NCI-H2196 (cell line): Measurements from ENCODE around the gene FUT3.
"Not testable (repeated sequence)": the region's sequence is repeated elsewhere in the genome, so short reads cannot be mapped to it uniquely, and the experiment has no call there.

Experiments
- DNase-seq: peaks from one replicate; lab custom pipeline; 2025; ENCODE audit not compliant: unreplicated experiment; lab: John Stamatoyannopoulos, UW

Gene FUT3

DNA sequence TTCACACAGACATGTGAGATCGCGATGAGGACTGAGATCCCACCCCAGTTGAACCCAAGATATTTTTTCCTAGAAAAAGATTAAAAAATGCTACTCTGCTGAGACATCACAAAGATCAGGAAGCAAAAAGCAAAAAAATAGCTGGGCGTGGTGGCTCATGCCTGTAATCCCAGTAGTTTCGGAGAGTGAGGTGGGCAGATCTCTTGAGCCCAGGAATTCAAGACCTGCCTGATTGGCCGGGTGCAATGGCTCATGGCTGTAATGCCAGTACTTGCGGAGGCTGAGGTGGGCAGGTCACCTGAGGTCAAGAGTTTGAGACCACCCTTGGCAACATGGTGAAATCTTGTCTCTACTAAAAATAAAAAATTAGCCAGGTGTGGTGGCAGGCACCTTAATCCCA, 1.1 kb downstream of the FUT3 start:
- DNase-seq = no peak

DNA sequence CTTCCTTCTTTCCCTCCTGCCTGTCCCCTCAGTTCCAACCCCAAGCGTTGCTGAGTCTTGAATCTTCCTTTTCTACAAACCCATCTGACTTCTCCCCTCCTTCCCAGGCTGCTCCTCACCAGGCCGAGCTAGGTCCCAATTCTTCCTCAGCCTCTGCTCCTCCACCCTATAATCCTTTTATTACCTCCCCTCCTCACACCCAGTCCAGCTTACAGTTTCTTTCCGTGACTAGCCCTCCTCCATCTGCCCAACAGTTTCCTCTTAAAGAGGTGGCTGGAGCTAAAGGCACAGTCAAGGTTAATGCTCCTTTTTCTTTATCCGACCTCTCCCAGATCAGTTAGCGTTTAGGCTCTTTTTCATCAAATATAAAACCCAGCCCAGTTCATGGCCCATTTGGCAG, 2.6 kb downstream of the FUT3 start:
- not testable (repeated sequence) for DNase-seq

DNA sequence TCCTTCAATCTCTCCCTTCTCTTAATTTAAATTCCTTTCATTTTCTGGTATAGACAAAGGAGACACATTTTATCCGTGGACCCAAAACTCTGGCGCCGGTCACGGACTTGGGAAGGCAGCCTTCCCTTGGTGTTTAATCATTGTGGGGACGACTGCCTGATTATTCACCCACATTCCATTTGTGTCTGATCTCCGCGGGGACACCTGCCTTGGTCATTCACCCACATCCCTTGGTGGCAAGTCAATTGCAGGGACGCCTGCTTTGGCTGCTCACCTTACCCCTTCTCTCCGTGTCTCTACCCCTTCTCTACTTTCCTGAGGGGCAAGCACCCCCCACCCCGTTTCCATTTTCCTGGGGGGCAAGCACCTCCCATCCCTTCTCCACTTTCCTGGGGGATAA, 3.4 kb downstream of the FUT3 start:
- DNase-seq = not testable (repeated sequence)

DNA sequence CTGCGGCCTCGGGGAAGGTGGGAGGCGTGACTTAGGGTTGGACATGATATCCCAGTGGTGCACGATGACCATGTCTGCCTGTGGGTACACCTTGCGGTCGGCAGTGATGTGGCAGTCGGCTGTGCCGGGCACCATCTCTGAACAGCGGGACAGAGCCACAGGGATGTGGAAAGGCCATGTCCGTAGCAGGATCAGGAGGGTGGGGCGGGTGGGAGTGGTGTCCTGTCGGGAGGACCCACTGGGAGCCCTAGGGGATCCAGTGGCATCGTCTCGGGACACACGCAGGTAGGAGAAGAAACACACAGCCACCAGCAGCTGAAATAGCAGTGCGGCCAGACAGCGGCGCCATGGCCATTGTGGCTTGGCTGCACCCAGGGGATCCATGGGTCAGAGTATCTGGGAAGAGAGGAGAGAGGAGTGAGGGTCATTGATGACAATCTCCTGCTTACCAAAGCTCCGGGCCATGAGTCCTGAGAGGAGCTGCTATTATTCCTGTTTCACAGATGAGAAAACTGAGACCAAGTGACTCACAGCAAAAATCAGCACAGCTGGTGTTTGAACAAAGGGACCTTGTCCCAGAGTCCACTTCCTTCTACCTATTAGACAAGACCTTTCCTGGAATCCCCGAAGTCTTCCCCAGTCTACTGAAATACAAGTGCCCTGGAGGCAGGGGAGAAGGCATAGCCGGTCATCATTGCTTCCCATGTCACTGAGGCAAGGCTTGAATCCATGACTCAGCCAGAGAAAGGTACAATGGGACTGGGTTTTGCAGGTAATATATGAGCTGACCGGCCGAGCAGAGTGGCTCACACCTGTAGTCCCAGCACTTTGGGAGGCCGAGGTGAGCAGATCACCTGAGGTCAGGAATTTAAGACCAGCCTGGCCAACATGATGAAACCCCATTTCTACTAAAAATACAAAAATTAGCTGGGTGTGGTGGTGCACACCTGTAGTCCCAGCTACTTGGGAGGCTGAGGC, 6.5 kb downstream of the FUT3 start:
- no peak for DNase-seq

DNA sequence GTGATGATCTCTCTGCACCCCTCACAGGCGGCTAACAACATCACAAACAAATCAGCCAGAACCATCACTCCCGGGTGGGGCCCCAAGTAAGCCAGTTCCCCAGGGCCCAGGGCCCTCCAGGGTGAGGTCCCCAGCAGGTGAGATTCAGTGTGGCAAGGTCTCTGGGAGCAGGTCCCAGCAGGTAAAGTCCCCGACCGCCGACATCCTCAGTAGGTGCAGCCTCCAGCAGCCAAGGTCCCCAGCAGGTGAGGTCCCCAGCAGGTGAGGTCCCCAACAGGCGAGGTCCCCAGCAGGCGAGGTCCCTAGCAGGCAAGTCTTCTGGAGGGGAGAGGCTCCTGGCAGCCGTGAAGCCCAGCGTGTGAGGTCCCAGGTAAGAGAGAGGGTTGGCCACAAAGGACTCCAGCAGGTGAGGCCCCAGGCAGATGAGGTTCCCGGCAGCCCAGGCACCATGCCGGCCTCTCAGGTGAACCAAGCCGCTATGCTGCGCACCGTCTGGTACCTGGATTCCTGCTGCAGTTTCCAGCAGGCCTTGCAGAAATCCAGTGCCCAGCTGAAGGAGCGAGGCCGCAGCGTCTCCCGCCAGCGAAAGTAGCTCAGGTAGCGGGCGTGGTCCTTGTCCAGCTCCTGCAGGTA, 7.8 kb downstream of the FUT3 start:
- DNase-seq = no peak

DNA sequence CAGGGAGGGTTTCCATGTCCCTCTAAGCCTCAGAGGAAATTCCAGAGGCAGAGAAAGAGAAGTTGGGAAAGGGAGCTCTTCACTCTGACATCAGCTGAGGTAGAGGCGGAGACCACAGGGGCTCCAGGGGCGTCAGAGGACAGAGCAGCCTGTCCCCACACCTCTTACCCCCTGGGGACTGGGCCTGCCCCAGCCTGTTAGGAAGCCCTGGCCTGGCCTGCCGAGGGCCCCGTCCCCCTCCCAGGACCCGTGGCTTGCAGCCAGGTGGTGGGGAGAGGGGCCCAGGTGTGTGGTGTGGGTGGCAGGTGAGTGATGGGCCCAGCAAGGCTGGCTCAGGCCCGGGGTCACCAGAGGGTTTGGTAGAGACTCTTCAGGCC, 9.5 kb downstream of the FUT3 start:
- DNase-seq = not testable (repeated sequence)

DNA sequence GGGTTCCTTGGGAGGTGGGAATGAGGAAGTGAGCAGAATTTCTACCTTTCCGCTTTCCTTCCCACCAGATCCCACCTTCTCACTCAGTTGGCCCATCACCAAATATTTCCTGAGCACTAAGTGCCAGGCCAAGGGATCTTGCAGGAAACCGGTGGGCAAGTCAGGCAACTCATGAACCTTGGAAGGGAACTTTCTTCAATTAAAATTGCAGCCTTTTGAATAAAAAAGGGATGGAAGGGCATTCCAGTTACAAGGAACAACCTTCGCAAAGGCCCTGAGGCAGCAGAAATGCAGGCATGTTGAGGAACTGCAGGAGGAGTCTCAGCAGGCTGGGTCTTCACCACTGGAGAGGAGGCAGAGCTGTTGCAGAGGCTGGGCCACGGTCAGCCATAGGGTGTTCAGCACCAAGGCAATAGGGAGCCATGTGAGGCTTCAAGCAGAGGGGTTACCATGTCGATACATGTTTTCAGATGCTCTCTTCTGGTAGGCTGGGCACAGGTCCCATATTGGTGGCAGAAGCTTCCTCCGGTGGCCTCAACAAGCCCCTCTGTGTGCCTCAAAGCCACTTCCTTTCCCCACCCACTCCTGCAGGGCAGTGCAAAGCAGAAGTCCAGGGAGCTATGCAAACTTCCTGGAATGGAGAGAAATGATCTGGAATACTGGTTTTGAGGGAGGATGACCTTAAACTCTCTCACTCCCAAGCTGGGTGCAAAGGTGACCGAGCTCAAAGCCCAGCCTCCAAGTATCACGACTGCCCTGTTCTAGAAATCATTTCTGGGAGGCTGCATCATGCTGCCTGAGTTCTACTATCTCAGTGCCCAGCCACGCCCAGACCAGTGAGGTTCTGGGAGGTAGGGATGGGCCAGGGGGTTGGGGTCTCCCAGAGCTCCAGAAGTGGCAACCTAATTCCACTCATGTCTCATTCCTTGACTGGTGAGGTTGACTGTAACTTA, 11.9 kb downstream of the FUT3 start, which contains the start of gene FUT6:
Gene FUT6, minus strand, starts transcription at position 638 of the 953 bp plus-strand sequence. CDS start 7,135 bp downstream, outside the sequence.
- no peak for DNase-seq

DNA sequence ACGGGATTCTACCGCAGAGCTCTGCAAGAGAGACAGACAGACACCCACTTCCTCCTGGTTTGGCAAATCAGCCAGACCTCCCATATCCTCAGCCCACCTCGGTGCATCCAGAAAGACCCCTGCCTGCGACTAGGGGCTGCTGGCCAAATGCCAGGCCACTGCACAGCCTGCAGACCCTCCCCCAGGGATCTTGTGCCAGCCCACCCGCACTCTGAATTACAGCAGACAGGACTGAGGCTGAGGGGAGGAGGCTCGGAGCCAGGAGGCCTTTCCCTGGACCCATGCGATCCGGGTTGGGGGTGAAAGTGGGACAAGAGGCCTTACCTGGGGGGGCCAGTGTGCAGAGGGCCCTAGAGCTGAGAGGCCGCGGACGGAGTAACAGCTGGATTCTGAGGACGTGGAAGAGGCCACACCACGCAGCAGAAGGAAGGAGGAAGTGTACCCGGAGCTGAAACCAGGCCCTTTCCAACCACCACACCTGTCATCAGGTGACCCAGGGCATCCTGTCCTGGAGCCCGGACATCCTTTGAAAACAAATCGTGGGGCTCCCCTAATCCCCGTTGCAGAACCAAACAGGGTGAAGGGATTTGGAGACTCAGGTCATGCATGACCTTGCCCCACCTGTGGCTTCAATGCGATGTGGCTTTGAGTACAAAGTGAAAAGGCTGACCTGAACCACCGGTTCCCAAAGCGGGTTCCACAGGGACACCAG, 12.7 kb downstream of the FUT3 start:
- DNase-seq = no peak

DNA sequence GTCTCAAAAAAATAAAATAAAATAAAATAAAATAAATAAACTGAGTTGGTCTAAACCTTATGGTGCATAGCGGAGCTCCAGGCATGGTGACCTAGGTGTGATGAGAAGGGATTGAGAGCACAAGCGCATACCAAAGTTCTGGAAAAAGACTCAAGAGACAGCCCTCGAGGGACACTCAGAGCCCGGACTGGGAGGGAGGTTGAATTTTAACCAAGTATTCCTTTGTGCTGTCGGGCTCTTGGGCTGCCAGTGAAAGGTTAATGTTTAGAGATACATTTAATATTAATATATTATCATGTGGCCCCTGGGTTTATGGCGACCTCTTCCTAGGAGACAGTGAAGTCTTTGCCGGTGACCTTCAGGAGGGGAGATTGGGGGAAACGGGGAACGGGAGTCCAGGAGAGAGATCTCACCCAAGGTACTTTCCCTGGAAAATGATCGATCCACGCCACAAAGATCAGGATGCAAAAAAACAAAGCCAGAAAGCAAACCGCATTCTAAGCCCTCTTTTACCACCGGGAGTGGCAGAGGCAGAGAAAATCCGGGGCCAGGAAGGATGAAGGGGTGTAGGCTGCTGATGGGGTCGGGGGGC, 13.4 kb downstream of the FUT3 start:
- no peak for DNase-seq

DNA sequence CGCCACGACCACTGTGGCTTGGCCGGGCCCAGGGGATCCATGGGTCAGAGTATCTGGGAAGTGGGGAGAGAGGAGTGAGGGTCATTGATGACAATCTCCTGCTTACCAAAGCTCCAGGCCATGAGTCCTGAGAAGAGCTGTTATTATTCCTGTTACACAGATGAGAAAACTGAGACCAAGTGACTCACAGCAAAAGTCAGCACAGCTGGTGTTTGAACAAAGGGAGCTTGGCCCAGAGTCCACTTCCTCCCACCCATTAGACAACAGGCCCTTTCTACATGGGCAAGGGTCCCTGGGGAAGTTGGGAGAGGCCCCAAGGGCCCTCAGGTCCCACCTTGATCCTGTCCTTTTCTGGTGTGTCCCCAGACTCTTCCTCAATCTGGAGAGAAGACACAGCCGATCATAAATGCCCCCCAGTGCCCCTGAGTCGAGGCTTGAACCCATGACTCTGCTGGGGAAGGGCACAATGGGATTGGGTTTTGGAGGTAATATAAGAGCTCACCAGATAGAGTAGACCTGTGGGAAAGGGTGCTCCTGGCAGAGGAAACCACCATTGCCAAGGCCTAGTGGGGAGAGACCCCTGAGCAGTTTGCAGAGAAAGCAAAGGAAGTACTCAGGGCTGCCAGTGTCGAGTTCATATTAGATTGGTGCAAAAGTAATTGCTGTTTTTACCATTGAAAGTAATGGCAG, 18.6 kb downstream of the FUT3 start:
- DNase-seq = no peak

DNA sequence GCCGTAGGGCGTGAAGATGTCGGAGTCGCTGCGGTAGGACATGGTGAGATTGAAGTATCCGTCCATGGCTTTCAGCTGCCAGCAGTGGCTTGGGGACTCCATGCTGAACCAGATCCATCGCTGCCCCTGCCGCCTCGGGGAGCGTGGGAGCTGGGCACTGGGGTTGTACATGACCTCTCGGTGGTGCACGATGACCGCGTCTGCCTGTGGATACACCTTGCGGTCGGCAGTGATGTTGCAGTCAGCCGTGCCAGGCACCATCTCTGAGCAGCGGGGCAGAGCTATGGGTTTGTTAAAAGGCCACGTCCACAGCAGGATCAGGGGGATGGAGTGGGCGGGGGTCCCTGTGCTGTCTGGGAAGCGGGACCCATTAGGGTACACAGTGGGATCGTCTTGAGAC, 19.2 kb downstream of the FUT3 start:
- no peak for DNase-seq

DNA sequence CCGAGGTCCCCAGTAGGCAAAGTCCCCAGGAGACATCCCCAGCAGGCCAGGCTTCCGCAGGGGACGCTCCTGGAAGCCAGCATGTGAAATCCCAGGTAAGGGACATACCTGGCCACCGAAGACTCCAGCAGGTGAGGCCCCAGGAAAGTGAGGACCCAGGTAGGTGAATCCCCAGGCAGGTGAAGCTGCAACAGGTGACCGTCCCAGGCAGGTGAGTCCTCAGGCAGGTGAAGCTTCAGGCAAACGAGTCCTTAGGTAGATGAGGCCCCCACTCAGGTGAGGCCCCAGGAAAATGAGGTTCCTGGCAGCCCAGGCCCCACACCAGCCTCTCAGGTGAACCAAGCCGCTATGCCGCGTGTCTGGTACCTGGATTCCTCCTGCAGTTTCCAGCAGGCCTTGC, 20.1 kb downstream of the FUT3 start:
- no peak for DNase-seq

DNA sequence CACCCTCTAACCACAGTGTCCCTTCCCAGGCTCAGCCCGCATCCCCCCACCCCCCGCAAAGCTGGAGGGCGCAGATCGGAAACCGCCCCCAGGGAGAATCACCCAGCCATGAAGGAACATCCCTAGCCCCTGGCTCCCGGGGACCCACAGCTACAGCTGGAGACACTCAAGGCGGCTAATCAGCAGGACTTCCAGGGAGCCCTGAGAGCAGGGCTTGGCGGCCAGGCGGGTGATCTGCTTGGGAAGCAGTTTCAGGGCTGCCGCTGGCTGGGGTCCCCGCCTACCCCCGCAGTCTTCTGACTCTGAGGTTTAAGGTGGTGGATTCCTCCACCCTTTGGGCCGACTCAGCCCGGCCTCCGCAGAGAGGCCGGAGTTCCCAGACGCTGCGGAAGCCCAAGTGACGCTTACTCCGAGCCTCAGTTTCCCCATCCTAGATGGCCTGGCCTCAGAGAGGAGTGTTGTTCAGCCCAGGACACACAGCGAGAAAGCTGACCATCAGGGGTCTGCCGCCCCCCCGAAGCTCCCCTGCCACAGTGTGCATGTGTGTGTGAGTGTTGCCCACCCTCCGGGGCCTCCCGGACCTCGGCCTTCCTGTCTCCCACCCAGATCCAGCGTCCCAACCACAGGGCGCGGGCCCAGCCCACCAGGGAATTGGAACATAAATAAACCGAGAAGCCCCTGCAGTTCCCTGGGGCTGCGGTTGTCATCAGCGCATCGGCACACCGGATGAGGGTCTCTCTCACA, 21.5 kb downstream of the FUT3 start:
- DNase-seq = no peak

DNA sequence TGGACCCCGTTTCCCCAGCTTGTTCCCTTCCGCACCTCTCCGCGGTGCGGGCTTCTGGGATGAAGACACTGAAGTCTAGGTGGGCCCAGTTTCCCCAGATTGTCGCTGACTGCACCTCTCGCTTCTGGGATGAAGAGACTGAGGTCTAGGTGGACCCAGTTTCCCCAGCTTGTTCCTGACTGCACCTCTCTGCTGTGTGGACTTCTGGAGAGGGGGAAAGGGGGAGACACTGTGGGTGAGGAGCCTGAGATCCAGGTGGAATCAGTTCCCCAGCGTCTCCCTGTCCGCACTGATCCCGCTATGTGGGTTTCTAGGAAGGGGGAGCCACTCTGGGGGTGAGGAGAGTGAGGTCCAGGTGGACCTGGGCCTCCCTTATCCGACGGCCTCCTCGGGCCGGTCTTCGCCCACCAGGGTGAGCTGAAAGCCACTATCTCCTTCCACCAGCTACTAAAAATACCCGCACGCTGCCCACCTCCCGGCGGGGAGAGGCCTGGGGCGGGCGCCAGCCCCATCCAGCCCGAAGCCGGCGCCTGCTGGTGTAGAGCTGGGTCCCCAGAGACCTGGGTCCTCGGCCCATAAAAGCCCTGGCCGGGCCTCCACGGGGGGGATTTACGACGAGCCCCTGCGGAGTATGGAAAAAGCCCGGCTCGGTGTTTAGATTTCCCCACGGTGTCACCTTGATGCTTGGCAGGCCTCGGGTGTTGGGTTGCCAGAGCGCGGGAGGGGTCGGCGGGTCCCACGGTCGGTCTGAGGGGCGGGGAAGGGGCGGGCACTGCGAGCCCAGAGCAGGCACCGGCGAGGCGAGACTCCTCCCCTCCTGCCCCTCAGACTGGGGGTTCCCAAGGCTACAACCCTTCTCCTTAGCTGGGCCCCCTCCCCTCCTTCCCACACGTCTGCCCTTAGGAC, 22.3 kb downstream of the FUT3 start:
- no peak for DNase-seq

DNA sequence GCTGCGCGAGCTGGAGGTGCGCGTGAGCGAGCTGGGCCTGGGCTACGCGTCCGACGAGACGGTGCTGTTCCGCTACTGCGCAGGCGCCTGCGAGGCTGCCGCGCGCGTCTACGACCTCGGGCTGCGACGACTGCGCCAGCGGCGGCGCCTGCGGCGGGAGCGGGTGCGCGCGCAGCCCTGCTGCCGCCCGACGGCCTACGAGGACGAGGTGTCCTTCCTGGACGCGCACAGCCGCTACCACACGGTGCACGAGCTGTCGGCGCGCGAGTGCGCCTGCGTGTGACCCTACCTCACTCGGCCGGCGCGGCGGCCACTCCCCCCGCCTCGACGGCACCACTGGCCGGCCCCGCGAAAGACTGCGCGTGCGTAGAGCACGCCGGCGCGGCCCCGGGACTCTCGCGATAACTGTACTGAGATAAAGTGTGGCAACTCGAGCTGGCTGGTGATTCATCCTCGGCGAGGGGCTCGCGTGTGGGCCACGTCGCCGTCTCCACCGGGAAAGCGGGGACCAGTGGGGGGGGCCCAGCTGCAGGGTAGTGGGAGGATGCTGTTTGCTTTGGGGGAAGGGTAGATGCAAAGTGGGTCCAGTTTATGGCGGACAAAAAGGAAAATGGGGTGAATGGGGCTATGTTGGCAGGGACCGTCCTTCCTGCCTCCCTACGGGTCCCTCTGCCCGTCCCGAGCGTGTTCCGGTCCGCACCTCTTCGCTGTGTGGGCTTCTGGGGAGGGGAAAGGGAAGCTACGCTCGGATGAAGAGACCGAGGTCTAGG, 23.2 kb downstream of the FUT3 start:
- peak; percentile 98 for DNase-seq

DNA sequence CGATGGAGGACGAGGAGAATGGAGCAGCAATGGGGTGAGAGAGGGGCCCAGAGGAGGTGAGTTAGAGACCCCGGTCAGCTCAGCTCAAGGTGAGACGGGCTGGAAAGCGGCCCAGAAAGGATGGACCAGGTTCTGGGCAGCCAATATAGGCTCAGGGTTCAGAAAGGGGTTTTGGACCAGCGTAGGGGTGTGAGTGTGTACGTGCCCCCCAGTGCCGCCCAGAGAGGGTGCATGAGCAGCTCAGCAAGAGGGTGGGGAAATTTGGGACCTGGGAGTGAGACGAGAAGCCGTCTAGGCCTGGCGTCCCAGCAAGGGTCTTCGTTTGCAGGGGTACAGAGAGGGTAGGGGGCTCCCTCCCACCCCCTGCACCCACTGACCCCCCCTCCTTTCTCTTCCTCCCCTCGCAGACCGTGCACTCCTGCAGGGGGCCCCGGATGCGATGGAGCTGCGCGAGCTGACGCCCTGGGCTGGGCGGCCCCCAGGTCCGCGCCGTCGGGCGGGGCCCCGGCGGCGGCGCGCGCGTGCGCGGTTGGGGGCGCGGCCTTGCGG, 23.8 kb downstream of the FUT3 start:
- DNase-seq = no peak
